Thoracic aorta (tissue), 2 donors: ENCODE results near the gene COLEC11. TPM values are rescaled to one million over a fixed set of nuclear protein-coding genes. Genes with fewer than 3 reads are reported as not detected.

Experiments used
- ATAC-seq: fragments of 150-250 bp; one replicate; pipeline ENCODE4 v1.8.0; 2017; ENCODE audit warnings: low read depth; ENCODE audit not compliant: insufficient number of reproducible peaks, low FRiP score
- DNase-seq: peaks from one replicate; pipeline ENCODE4 v3.0.0-alpha.2; 2020; ENCODE audit warnings: low spot score
- H3K27ac ChIP-seq, 2 donors: fragments of 200-600 bp; sonication (generic); 1 replicate in 1 of 2; 2 replicates in 1 of 2; pipeline ENCODE4 v1.5.1; 2016; ENCODE audit warnings: mild to moderate bottlenecking in 2 of 2, moderate library complexity in 2 of 2
- H3K27me3 ChIP-seq: fragments of 200-600 bp; sonication (generic); replicated peaks from 2 replicates; pipeline ENCODE4 v1.6.0; 2016; ENCODE audit warnings: mild to moderate bottlenecking; ENCODE audit not compliant: insufficient read depth
- H3K36me3 ChIP-seq: fragments of 200-600 bp; sonication (generic); one replicate; pipeline ENCODE4 v1.5.1; 2016
- H3K4me1 ChIP-seq, 2 donors: fragments of 200-600 bp; sonication (generic); 1 replicate in 1 of 2; 2 replicates in 1 of 2; pipeline versions ENCODE4 v1.5.1 to v1.6.0; 2016; ENCODE audit warnings: low read depth in 2 of 2, mild to moderate bottlenecking in 1 of 2; ENCODE audit not compliant: control insufficient read depth in 1 of 2
- H3K4me3 ChIP-seq: fragments of 200-600 bp; sonication (generic); 2 replicates; pipeline ENCODE4 v1.5.1; 2016; ENCODE audit warnings: mild to moderate bottlenecking
- H3K9me3 ChIP-seq: fragments of 200-600 bp; sonication (generic); 2 replicates; pipeline ENCODE4 v1.5.1; 2016
- CTCF ChIP-seq: fragments of 200-600 bp; sonication (generic); IDR thresholded peaks from one replicate; pipeline ENCODE4 v1.5.1; 2019; ENCODE audit warnings: antibody characterized with exemption
- total RNA-seq, 2 donors: library from RNA; depleted of rRNA; stranded (reverse); fragments of >200 nt; gene quantifications; one replicate each; pipeline versions ENCODE4 v1.1.0 to v1.2.3, GENCODE V29; 2016

Gene COLEC11
- total RNA-seq, 2 donors from 2014 or later = 9.4 to 22.5 TPM

- Histone ChIP-seq H3K27ac (no peak overlapping the region), H3K4me3 (no peak overlapping the region), H3K36me3 (no peaks in the 10 kb centered on the region), H3K27me3 (no peaks in the 10 kb centered on the region), H3K4me1 (peaks cover 0 to 8% of the 10 kb centered on the region in 2 donors), H3K9me3 (no peaks in the 10 kb centered on the region)
- no peak for ATAC-seq
- DNase-seq = no peak
- no peak for TF ChIP-seq CTCF
These were observed 52.3 kb downstream of the COLEC11 start for GRCh38 chr2:3647246-3647645.

- ATAC-seq (no peak), DNase-seq (no peak)
- Histone ChIP-seq H3K9me3 (no peaks in the 10 kb centered on the region), H3K4me1 (peaks cover 0 to 8% of the 10 kb centered on the region in 2 donors), H3K4me3 (no peak overlapping the region), H3K36me3 (no peaks in the 10 kb centered on the region), H3K27me3 (no peaks in the 10 kb centered on the region), H3K27ac (no peak overlapping the region)
- TF ChIP-seq CTCF = no peak
These were observed 53.1 kb downstream of the COLEC11 start for GRCh38 chr2:3647831-3648651.

GRCh38 chr2:3648652-3649177 is 53.8 kb downstream of the COLEC11 start:
- Histone ChIP-seq H3K4me3 (no peak overlapping the region), H3K4me1 (peaks cover 0 to 8% of the 10 kb centered on the region in 2 donors), H3K36me3 (no peaks in the 10 kb centered on the region), H3K9me3 (no peaks in the 10 kb centered on the region), H3K27ac (no peak overlapping the region), H3K27me3 (no peaks in the 10 kb centered on the region)
- ATAC-seq = no peak
- DNase-seq = no peak
- no peak for TF ChIP-seq CTCF

GRCh38 chr2:3649581-3649980 is 54.7 kb downstream of the COLEC11 start:
- ATAC-seq = no peak
- DNase-seq = no peak

More at GRCh38 chr2:3649581-3649980, 54.7 kb downstream of the COLEC11 start:
- no peak for TF ChIP-seq CTCF
- H3K27me3 ChIP-seq = no peaks in the 10 kb centered on the region
- H3K36me3 ChIP-seq = no peaks in the 10 kb centered on the region
- peaks cover 0 to 8% of the 10 kb centered on the region in 2 donors for H3K4me1 ChIP-seq
- no peaks in the 10 kb centered on the region for H3K9me3 ChIP-seq
- no peak overlapping the region for H3K27ac ChIP-seq
- no peak overlapping the region for H3K4me3 ChIP-seq
